Keratinocyte (primary cell): Measurements from ENCODE around the gene ATP5F1B. TPM values are rescaled to one million over a fixed set of nuclear protein-coding genes. Genes with fewer than 3 reads are reported as not detected.

Source experiments
- DNase-seq: peaks from one replicate; pipeline ENCODE4 v3.0.0-alpha.2; 2011; ENCODE audit warnings: low read depth, missing footprints, low spot score
- FAIRE-seq: peaks from 2 replicates; lab custom pipeline; 2011; peaks lifted over from hg19 to GRCh38; lab: Jason Lieb, UNC
- H2AFZ ChIP-seq: 2 replicates; pipeline ENCODE4 v1.6.0; 2012; ENCODE audit warnings: low read length, control low read depth, inconsistent platforms; ENCODE audit not compliant: control insufficient read depth
- H3K27ac ChIP-seq: 2 replicates; pipeline ENCODE4 v1.5.1; 2011; ENCODE audit warnings: low read length; ENCODE audit not compliant: control insufficient read depth, insufficient read depth
- H3K27me3 ChIP-seq: 3 replicates; pipeline ENCODE4 v1.6.0; 2011; ENCODE audit warnings: low read length; ENCODE audit not compliant: control insufficient read depth, insufficient read depth; ENCODE audit errors: extremely low read depth
- H3K36me3 ChIP-seq, 2 experiments: 2 replicates in 1 of 2; 3 replicates in 1 of 2; pipeline ENCODE4 v1.5.1; 2011; ENCODE audit warnings: low read length in 2 of 2, mild to moderate bottlenecking in 1 of 2; ENCODE audit not compliant: control insufficient read depth in 2 of 2, insufficient read depth in 2 of 2; ENCODE audit errors: extremely low read depth in 1 of 2
- H3K4me1 ChIP-seq: 3 replicates; pipeline ENCODE4 v1.5.1; 2011; ENCODE audit warnings: low read length; ENCODE audit not compliant: control insufficient read depth, insufficient read depth; ENCODE audit errors: extremely low read depth
- H3K4me2 ChIP-seq: 3 replicates; pipeline ENCODE4 v1.6.0; 2011; ENCODE audit warnings: low read depth, low read length; ENCODE audit not compliant: control insufficient read depth, insufficient read depth; ENCODE audit errors: extremely low read depth
- H3K4me3 ChIP-seq, 3 experiments: fragments of 200-600 bp in 1 of 3; sonication (generic) in 1 of 3; 2 replicates in 2 of 3; 3 replicates in 1 of 3; pipeline ENCODE4 v1.5.1; 2011 to 2016; ENCODE audit warnings: low read length in 3 of 3, mild to moderate bottlenecking in 3 of 3, control low read depth in 2 of 3, inconsistent platforms in 1 of 3, low read depth in 1 of 3, mixed read lengths in 1 of 3, mixed run types in 1 of 3, moderate library complexity in 1 of 3; ENCODE audit not compliant: control insufficient read depth in 2 of 3, insufficient read depth in 2 of 3; ENCODE audit errors: extremely low read depth in 1 of 3
- H3K79me2 ChIP-seq: 2 replicates; pipeline ENCODE4 v1.6.0; 2012; ENCODE audit warnings: low read length; ENCODE audit not compliant: control insufficient read depth, insufficient read depth
- H3K9ac ChIP-seq: 3 replicates; pipeline ENCODE4 v1.6.0; 2011; ENCODE audit warnings: low read length; ENCODE audit not compliant: control insufficient read depth, insufficient read depth; ENCODE audit errors: extremely low read depth
- H3K9me1 ChIP-seq: 3 replicates; pipeline ENCODE4 v1.6.0; 2011; ENCODE audit warnings: low read length; ENCODE audit not compliant: control insufficient read depth, insufficient read depth; ENCODE audit errors: extremely low read depth
- H3K9me3 ChIP-seq: 2 replicates; pipeline ENCODE4 v1.5.1; 2012; ENCODE audit warnings: low read depth, low read length; ENCODE audit not compliant: control insufficient read depth
- H4K20me1 ChIP-seq: 3 replicates; pipeline ENCODE4 v1.6.0; 2011; ENCODE audit warnings: low read length; ENCODE audit not compliant: control insufficient read depth, insufficient read depth; ENCODE audit errors: extremely low read depth
- EZH2 ChIP-seq: IDR thresholded peaks from one replicate; pipeline ENCODE4 v1.6.1; 2012; ENCODE audit warnings: inconsistent platforms, mild to moderate bottlenecking, low read length, moderate library complexity
- dilution Hi-C: fragments of 300-500 bp; cut with MboI; formaldehyde crosslinking; loops from one replicate; pipeline ENCODE4 v1.7.0; 2020; ENCODE audit warnings: low sequenced_read_pairs; ENCODE audit not compliant: extremely low pct_ligation_motif_present
- polyA plus RNA-seq, 5 experiments: library from polyadenylated mRNA; depleted of rRNA in 3 of 5; stranded (reverse) in 3 of 5; stranded (forward) in 1 of 5; unstranded in 1 of 5; fragments of >200 nt; gene quantifications; 1 replicate in 1 of 5; 2 replicates in 3 of 5; 3 replicates in 1 of 5; pipeline versions ENCODE4 v1.2.1 to v1.2.3, GENCODE V29; 2011 to 2012; ENCODE audit warnings: missing spikeins in 2 of 5, low read depth in 1 of 5, low replicate concordance in 1 of 5
- TF ChIP-seq, protein P1 (sequence below), 3 experiments: IDR thresholded peaks in 1 of 3; conservative IDR thresholded peaks in 1 of 3; optimal IDR thresholded peaks in 1 of 3; 2 replicates in 2 of 3; 3 replicates in 1 of 3; pipeline versions ENCODE3 to v1.5.1; 2011; ENCODE audit warnings: low read length in 3 of 3, mild to moderate bottlenecking in 3 of 3, moderate library complexity in 2 of 3, control low read depth in 1 of 3, inconsistent platforms in 1 of 3; ENCODE audit not compliant: insufficient read depth in 2 of 3; ENCODE audit errors: extremely low read depth in 1 of 3

The ATP5F1B gene
- polyA plus RNA-seq, 1 donor (not counting 4 experiments of a cell fraction or from before 2014, with no cell fraction given): 1,488 TPM

- Histone ChIP-seq H3K79me2 (peaks cover 44% of the 10 kb centered on the region), H3K9me3 (no peaks in the 10 kb centered on the region), H3K9ac (peak overlapping the region; percentile 90), H3K4me1 (peaks cover 41% of the 10 kb centered on the region), H3K4me3 (peak overlapping the region; percentile 58 to 95 (median 94)), H3K4me2 (peak overlapping the region; percentile 100), H4K20me1 (no peaks in the 10 kb centered on the region), H2AFZ (no peak overlapping the region), H3K9me1 (peaks cover 4% of the 10 kb centered on the region), H3K27ac (peak overlapping the region; percentile 93), H3K36me3 (peaks cover 9 to 28% of the 10 kb centered on the region in 2 experiments), H3K27me3 (no peaks in the 10 kb centered on the region)
- dilution Hi-C loops: no loop called here
- no peak for TF ChIP-seq EZH2
- TF ChIP-seq, protein P1, sequence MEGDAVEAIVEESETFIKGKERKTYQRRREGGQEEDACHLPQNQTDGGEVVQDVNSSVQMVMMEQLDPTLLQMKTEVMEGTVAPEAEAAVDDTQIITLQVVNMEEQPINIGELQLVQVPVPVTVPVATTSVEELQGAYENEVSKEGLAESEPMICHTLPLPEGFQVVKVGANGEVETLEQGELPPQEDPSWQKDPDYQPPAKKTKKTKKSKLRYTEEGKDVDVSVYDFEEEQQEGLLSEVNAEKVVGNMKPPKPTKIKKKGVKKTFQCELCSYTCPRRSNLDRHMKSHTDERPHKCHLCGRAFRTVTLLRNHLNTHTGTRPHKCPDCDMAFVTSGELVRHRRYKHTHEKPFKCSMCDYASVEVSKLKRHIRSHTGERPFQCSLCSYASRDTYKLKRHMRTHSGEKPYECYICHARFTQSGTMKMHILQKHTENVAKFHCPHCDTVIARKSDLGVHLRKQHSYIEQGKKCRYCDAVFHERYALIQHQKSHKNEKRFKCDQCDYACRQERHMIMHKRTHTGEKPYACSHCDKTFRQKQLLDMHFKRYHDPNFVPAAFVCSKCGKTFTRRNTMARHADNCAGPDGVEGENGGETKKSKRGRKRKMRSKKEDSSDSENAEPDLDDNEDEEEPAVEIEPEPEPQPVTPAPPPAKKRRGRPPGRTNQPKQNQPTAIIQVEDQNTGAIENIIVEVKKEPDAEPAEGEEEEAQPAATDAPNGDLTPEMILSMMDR (optimal IDR thresholded peaks at IDR 0.05 in 1 of 3, IDR thresholded peaks at IDR 0.05 in 1 of 3, conservative IDR thresholded peaks at IDR 0.05 in 1 of 3; ENCODE audit: extremely low read depth in 1 of 3, insufficient read depth in 2 of 3, low read length in 3 of 3): peak; percentile 70 to 85 (median 83)
- peak; percentile 64 for FAIRE-seq
- peak; percentile 96 for DNase-seq
Observed at GRCh38 chr12:56636675-56637540, 8.9 kb downstream of the ATP5F1B start.

- H3K79me2 ChIP-seq: peaks cover 49% of the 10 kb centered on the region
- H3K4me1 ChIP-seq: peaks cover 44% of the 10 kb centered on the region
- no peaks in the 10 kb centered on the region for H3K27me3 ChIP-seq
- peak overlapping the region; percentile 93 for H3K27ac ChIP-seq
- no peak for DNase-seq
- no peak for FAIRE-seq
- H3K9ac ChIP-seq: peak overlapping the region; percentile 90
- dilution Hi-C loops: no loop called here
- peaks cover 9 to 28% of the 10 kb centered on the region in 2 experiments for H3K36me3 ChIP-seq
- H2AFZ ChIP-seq: peak overlapping the region; percentile 46
- H3K4me3 ChIP-seq: peak overlapping the region; percentile 58 to 95 (median 94)
- H3K9me1 ChIP-seq: peaks cover 4% of the 10 kb centered on the region
- peak overlapping the region; percentile 100 for H3K4me2 ChIP-seq
- TF ChIP-seq, protein P1 (optimal IDR thresholded peaks at IDR 0.05 in 1 of 3, IDR thresholded peaks at IDR 0.05 in 1 of 3, conservative IDR thresholded peaks at IDR 0.05 in 1 of 3; ENCODE audit: extremely low read depth in 1 of 3, insufficient read depth in 2 of 3, low read length in 3 of 3): no peak
- TF ChIP-seq EZH2: no peak
- H4K20me1 ChIP-seq: no peaks in the 10 kb centered on the region
- H3K9me3 ChIP-seq: no peaks in the 10 kb centered on the region
Observed at GRCh38 chr12:56635806-56636674, 9.7 kb downstream of the ATP5F1B start.
